NCI-H2107 (cell line): ENCODE data around the gene MEGF9.
"Not testable (repeated sequence)": the region's sequence is repeated elsewhere in the genome, so short reads cannot be mapped to it uniquely, and the experiment has no call there.

Source experiments
- DNase-seq: peaks from one replicate; lab custom pipeline; 2025; lab: John Stamatoyannopoulos, UW

Gene MEGF9

DNA sequence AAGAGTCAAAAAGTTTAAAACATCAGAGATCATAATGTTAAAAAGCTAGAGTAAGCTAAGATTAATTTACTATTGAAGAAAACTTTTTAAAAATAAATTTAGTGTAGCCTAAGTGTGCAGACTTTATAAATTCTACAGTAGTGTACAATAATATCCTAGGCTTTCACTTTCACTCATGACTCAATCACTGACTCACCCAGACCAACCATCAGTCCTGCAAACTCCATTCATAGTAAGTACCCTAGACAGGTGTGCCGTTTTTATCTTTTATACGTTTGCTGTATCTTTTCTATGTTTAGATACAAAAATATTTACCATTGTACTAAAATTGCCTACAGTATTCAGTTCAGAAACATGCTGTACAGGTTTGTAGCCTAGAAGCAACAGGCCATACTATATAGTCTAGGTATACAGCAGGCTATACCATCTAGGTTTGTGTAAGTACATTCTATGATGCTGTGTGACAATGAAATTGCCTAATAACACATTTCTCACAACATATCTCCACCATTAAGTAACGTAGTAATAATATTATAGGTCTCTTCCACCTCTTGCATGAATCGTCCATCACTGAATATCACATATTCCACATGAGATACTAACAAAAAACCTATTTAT is 59.2 kb downstream of the MEGF9 start:
- DNase-seq = no peak

DNA sequence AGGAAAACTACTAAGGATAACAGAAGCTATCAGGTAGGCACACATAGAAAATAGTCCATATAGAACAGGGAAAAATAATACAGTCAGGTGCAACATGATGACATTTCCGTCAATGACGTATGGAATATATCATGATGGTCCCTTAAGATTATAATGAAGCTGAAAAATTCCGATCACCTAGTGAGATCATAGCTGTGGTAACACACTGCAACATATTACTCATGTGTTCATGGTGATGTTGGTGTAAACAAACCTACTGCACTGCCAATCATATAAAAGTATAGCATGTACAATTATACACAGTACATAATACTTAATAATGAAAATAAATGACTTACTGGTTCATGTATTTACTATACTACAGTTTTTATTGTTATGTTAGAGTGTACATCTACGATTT is 60.0 kb downstream of the MEGF9 start:
- no peak for DNase-seq

DNA sequence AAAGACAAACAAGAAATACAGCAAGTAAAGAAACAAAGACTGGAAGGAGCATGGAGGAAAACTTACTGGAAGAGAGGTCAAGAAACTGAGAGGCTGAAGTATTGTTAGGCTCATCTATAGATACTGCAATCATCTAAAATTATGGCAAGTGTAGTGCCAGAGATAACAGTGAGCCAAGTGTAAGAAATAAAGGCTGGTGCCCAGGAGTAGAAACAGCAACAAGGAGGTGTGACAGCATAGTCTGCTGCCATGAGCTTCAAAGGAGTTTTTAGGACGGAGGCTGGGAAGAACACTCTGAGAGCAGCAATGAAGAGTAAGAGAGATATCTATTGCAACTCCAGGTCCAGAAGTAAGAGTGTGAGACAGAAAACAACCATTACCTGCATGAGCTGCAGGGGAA is 60.5 kb downstream of the MEGF9 start:
- DNase-seq = no peak

DNA sequence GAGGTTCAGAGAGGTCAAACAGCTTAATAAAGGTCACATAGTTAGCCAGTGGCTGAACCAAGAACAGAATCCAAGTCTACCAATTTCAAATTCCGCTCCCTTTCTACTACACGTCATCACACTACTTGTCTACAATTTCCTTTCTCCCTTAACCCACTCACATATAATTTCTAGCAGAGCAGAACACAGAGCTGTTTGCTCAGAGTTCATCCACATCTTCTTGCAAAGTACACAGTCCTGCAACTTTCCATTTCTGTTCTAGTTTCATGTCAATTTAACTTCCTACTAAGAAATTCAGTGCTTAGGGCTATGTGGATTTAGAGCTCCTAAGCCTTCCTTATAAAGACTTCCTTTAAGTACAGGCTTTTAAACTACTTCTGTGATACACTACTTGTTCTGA is 61.3 kb downstream of the MEGF9 start:
- DNase-seq = no peak

DNA sequence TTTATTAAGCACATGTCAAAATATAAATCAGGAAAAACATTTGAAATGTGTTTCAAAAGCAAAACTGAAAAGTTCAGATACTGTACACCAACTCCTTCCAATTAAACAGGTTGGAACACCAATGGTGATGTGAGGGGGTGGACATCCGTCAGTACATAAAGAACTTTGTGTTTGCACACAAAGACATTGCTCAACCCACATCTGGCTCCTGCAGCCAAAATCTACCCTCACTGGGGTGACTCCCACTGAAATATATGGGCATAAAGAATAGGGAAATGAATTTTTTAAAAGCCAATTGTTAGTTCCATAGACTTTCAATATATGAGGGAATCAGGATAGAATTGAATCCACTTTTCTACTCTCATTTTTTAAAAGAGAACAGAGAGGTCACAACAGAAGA is 63.9 kb downstream of the MEGF9 start:
- no peak for DNase-seq

DNA sequence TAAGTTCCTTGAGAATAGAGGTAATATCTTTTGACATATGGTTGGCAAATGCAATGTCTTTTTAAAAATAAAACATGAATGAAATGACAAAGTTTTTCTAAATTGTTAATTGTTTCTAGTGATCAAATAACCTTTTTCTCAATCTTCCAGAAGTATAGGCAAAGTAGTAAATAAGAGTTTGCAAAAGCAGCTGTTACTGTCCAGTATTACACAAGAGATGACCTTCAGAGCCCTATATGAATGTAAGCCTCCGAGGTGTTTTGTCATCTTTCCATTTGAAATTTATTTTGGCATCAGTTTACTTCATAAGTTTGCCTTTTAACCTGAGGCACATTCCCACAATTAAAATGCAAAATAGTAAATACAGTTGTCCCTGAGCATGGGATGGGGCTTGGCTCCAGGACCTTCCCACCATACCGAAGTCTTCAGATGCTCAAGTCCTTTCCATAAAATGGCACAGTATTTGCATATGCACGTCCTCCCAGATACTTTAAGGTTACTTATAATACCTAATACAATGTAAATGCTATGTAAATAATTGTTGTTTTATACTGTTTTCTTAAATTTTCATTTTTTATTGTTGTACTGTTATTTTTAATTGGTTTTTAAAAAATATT is 65.6 kb downstream of the MEGF9 start:
- DNase-seq = no peak

DNA sequence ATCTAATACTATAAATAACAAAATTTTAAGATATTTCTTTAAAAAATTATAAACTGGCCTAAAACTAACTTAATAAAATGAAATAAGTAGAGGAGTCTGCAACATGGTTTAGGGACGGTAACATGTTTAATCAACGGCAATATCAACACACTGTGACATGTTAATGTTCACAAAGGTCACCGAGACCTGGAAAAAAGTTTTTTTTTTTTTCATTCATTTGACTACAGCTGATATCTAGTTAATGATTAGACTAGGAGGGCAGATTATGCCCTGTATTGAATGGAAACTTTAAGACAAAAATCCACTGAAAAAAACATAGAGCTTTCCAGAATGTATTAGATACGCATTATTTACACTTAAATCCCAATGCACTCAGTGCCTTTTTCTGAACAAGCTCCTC is 67.3 kb downstream of the MEGF9 start:
- DNase-seq = no peak

DNA sequence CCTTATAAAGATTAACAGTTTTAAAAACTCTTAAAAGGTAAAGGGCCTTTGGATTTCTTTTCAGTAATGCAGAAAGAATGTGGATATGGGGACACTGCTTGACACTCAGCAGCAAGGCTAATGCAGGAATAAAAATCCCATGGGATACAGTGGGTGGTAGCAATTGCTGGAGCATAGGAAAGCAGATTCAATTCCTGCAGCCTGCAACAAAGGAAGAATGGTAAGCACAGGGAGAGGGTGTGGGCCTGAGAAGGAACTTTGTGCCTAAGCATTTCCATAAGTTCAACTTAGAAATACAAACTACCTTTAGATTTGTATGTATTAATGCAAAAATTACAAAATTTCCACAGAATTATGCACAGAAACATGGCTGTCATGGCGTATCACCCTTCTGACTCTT is 68.5 kb downstream of the MEGF9 start:
- no peak for DNase-seq

DNA sequence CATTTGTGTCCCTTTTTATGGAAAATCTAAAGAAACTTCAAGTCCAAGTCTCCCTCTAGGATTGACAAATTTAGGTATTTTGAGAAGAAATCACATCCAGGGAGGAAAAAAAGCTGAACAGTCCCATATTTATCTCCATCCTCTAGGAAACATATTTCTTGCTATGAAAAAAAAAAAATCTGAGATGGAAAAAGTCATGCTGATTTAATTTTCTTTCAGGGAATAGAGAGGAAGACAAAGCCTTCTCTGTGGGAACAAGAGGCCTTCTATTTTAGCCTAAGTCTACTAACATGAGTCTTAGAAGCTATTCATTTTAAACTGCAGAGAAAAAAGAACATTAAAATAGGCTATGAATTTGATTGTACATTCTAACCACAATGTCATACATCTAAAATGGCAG is 71.2 kb downstream of the MEGF9 start:
- DNase-seq = no peak

DNA sequence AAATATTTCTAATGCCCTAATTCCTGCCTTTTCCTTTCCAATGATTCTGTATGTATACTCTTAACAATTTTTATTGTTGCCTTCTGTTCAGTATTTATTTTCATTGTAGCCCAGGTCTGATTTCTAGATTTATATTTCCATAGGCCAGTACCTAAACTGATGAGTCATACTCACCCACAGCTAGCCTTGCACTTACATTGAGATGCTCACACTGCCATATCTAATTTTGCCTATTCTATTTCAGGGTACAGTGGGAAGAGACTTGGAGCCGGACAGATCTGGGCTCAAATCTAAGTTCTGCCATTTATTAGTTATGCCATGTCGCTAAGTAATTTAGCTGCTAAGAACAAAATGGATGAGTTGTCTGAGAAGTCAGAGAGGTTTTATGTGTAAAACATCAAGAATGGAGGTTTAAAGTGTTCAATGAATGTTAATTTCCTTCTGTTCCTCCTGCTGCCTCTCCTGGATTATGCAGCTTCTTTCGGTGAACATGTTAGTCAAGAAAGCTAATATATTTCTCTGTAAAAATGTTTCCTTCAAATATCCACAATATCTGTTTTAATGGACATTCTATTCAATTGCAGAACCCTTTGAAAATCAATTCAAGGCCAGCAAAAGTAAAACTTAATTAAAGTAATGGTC is 72.0 kb downstream of the MEGF9 start:
- no peak for DNase-seq

DNA sequence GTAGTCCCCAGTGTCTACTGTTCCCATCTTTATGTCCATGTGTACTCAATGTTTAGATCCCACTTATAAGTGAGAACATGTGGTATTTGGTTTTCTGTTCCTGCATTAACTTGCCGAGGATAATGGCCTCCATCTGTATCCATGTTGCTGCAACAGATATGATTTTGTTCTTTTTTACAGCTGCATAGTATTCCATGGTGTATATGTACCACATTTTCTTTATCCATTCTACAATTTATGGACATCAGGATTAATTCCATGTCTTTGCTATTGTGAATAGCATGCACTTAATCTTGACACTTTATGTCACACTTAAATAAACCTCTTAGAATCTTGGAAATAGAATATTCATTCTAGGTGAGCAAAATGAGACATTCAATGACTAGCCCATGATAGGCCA is 73.4 kb downstream of the MEGF9 start:
- not testable (repeated sequence) for DNase-seq

DNA sequence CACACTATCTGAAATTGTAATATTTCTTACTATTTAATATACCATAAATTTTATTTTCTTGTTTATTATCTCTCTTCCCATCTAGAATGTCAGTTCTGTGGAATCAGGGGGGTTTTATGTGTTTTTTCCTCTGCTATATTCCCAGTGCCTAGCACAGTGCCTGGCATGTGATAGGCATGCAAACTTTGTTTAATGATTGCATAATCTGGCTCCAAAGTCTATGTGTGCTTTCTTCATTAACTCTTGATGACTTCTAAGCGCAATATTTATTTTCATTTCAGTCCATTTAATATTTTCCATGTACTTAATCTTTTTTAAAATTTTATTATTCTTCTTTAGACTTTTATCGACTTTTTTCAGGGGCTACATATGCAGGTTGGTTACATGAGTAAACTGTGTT is 73.9 kb downstream of the MEGF9 start:
- no peak for DNase-seq

DNA sequence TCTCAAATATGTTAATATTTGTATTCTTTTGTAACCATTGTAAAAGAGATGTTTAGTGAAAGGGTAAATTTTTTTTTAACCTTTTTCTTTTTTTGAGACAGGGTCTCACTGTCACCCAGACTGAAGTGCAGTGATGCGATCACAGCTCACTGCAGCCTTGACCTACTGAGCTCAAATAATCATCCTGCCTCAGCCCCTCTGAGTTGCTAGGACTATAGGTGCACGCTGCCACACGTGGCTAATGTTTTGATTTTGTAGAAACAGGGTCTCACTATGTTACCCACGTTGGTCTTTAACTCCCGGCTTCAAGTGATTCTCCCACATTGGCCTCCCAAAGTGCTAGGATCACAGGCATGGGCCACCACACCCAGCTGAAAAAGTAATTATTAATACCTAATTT is 76.4 kb downstream of the MEGF9 start:
- DNase-seq = no peak

DNA sequence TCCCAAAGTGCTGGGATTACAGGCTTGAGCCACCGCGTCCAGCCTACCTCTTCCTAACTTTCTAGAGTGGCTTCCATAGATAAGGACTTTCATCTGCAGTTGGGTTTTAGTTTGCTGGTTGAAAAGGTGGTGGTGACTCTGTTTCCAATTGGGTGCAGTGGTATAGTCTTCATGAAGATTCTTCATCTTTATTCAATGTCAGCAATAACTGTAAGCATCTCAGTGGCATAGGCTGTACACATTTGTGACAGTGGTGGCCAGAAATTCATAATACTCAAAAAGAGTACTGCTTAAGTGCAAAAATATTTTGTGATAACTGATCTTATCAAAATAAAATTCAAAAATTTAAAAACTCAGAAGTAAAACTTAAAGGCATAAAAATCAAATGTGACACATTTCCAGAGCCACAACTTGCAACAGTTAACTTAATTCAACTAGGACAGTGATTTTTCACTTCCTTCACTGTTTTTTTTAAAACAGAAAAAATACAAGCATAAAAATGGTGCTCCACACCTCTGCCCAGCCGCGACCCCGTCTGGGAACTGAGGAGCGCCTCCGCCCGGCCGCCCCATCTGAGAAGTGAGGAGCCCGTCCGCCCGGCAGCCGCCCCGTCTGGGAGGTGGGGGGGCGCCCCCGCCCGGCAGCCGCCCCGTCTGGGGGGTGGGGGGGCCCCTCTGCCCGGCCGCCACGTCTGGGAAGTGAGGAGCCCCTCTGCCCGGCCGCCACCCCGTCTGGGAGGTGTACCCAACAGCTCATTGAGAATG is 77.9 kb downstream of the MEGF9 start:
- no peak for DNase-seq

DNA sequence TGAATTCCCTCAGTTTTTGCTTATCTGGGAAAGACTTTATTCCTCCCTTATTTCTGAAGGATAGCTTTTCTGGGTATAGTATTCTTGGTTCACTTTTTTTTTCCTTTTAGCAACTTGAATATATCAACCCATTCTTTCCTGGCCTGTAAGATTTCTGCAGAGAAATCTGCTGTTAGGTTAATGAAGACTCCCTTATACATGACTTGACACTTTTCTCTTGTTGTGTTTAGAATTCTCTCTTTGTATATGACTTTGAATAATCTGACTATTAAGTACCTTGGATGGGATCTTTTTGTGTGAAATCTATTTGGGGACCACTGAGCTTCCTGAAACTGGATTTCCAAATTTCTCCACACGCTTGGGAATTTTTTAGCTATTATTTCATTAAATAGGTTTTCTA is 79.3 kb downstream of the MEGF9 start:
- DNase-seq = no peak

DNA sequence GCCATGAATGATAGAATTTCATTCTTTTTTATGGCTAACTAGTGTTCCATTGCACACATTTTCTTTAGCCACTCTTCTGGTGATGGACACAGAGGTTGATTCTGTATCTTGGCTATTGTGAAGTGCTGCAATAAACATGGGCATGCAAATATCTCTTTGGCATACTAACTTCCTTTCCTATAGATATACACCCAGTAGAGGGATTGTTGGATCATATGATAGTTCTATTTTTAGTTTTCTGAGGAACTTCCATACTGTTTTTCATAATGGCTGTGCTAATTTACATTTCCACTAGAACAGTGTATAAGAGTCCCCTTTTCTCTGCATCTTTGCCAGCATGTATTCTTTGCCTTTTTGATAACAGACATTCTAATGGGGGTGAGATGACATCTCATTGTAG is 83.9 kb downstream of the MEGF9 start:
- no peak for DNase-seq

DNA sequence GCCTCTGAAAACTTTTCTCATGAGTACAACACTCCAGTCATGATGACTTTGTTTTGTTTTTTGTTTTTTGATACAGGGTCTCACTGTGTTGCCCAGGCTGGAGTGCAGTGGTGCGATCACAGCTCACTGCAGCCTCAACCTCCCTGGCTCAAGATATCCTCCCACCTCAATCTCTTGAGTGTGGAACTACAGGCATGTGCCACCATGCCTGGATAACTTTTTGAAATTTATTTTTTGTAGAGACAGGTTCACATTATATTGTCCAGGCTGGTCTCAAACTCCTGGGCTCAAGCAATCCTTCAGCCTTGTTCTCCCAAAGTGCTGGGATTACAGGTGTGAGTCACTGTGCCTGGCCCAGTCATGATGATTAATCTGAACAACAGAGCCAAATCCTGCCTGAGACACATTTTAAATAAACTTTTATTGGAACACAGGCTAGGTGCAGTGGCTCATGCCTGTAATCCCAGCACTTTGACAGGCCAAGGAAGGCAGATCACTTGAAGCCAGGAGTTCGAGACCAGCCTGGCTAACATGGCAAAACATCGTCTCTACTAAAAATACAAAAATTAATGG is 85.3 kb downstream of the MEGF9 start:
- DNase-seq = not testable (repeated sequence)

DNA sequence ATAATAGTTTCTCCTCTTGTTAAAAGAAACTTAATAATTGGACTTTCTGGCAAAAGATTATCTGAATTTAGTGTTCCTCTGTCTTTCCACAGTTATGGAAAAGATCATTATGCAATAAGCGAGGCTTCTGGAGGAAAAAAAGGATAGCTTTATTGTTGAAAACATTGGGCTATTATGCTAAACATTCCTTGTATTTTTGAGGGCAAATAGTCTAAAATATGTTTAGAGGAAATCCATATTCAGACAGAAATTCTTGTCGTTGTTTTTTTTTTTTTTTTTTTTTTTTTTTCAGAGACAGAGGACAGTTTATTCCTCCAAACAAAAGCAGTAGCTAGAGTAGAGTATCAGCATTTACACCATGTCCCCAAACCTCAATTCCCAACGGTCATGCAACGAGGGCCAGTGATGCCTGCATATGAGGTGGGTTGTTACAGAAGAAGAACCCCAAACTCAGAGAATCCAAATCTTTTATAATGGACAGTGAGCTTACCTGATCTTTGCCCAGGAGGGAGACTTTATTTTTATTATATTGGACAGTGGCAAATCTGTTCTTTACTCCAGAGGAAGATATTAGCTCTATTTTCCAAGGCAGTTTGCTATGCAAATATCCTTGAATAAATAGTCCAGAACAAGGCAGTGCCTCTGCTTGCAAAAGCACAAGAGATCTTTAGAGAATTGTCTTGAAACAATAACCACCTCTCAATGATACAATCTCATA is 85.9 kb downstream of the MEGF9 start:
- no peak for DNase-seq

DNA sequence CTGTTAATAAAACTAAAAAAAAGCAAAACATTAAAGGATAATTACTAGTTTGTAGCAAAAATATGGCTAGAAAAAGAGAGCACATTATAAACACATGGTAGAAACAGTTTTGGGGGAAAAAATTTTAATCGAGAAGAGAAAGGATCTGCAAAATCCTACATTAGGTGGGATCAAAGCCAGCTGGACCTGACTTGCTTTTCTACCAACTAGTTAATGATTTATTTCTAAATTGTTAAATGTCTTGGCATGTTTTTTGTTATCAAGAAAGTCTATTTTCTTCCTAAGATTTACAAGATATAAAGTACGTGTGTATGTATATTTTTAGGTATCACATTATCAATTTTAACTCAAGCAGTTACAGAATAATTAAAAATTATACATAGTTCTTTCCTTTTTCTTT is 87.2 kb downstream of the MEGF9 start:
- DNase-seq = no peak

DNA sequence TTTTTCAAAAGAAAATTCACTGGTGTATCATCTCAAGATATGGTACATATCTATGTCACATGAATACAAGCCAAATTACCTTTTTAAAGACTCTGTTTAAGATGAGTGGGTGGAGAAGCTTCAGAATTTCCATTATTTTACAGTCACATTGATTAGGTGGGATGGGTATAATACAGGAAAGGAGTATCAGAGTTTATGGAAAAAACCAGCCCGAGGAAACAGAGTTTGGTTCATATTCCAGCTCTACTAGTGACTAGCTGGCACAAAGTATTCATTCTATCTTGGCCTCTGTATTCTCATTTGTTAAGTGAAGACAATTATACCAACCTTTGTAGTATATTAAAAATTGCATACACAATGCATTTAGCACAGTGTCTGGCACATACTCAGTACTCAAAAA is 87.8 kb downstream of the MEGF9 start:
- no peak for DNase-seq

DNA sequence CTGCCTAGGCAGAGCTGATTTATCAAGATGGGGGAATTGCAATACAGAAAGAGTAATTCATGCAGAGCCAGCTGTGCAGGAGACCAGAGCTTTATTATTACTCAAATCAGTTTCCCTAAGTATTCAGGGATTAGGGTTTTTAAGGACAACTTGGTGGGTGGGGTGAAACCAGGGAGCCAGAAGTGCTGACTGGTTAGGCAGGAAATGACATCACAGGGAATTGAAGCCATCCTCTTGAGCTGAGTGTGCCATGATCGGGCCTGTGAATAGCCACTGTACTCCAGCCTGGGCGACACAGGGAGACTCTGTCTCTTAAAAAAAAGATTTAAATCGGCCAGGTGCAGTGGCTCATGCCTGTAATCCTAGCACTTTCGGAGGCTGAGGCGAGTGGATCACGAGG is 89.0 kb downstream of the MEGF9 start:
- no peak for DNase-seq

DNA sequence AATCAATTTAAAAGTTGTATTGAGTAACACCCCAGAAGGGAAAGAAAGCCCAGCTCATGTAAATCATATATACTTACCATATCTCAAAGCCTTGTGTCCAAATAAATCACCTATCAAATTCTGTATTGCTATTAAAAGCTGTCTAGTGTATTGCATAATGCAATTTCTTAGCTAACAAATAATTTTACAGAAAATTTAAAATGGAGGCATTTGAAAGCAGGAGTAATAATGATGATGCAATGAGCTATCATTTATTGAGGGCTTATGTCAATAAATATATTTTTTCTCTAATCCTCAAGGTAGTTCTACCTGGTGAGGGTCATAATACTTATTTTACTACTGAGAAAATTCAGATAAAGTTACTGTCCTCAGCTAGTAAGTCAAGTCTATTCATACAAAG is 91.5 kb downstream of the MEGF9 start:
- no peak for DNase-seq
